ENCODE results near the gene DCLK2. TPM values are rescaled to one million over a fixed set of nuclear protein-coding genes. Genes with fewer than 3 reads are reported as not detected.
"Not testable (repeated sequence)": the region's sequence is repeated elsewhere in the genome, so short reads cannot be mapped to it uniquely, and the experiment has no call there.

The DCLK2 gene
- total RNA-seq, 1 donor from 2014 or later = 0.21 TPM

- H3K27me3 Mint-ChIP-seq (ENCODE audit: low read depth) = peaks cover 7% of the 10 kb centered on the region
- H3K27ac Mint-ChIP-seq = no peak overlapping the region
- H3K4me3 Mint-ChIP-seq (ENCODE audit: low read depth) = no peak overlapping the region
- no peaks in the 10 kb centered on the region for H3K36me3 Mint-ChIP-seq (ENCODE audit: low read depth)
- DNase-seq (ENCODE audit: low spot score) = no peak
- no peaks in the 10 kb centered on the region for H3K9me3 Mint-ChIP-seq
- H3K4me1 Mint-ChIP-seq (ENCODE audit: low read depth) = no peaks in the 10 kb centered on the region
- intact Hi-C loops (cut with micrococcal nuclease) = no loop called here
These were observed 95.7 kb downstream of the DCLK2 start for GRCh38 chr4:150173982-150174398.

GRCh38 chr4:150176547-150176946, 98.3 kb downstream of the DCLK2 start:
- H3K27me3 Mint-ChIP-seq (ENCODE audit: low read depth) = peaks cover 11% of the 10 kb centered on the region
- no peaks in the 10 kb centered on the region for H3K4me1 Mint-ChIP-seq (ENCODE audit: low read depth)
- no peak overlapping the region for H3K4me3 Mint-ChIP-seq (ENCODE audit: low read depth)
- DNase-seq (ENCODE audit: low spot score) = no peak
- no peaks in the 10 kb centered on the region for H3K9me3 Mint-ChIP-seq
- no peak overlapping the region for H3K27ac Mint-ChIP-seq
- intact Hi-C loops (cut with micrococcal nuclease) = no loop called here
- no peaks in the 10 kb centered on the region for H3K36me3 Mint-ChIP-seq (ENCODE audit: low read depth)

DNA sequence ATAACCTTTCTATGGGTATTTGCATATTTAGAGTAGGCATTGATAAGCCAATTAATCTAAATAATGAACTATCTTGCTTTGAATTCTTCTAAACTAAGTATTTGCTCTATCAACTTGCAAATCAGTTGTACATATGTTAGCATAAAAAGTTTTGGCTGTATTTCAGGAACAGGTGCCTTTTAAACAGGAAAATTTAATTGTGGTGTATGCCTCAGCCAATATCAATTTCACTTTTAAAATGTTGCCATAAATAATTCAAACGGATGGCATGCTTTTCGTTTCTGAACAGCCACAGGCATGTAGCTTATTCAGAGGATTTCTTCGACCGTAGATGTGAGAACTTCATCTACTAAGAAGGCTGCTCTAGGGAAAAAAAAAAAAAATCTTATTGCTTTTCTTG, 99.9 kb downstream of the DCLK2 start:
- Mint-ChIP-seq H3K4me3 (ENCODE audit: low read depth) (no peak overlapping the region), H3K27ac (no peak overlapping the region), H3K36me3 (ENCODE audit: low read depth) (no peaks in the 10 kb centered on the region), H3K4me1 (ENCODE audit: low read depth) (no peaks in the 10 kb centered on the region), H3K9me3 (no peaks in the 10 kb centered on the region), H3K27me3 (ENCODE audit: low read depth) (peaks cover 11% of the 10 kb centered on the region)
- intact Hi-C loops (cut with micrococcal nuclease) = no loop called here
- DNase-seq (ENCODE audit: low spot score) = no peak

DNA sequence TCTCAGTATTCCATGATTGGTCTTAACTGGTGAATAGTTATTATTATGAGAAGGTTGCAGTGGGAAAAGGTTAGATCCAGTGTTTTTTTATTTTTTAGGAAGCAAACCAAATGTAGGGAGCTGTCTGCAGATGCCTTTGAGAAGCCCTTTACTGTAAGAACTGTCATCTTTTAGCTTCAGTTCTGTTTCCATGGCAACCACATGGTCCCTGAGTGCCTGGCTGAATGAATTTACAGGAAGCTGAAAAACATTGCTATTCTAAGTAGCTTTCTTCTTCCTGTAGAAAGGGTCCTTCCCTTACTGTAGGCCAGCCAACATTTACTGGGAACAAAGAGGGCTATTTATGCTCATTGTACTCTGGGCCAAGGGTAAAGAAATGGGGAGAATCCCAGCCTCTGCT, 103.3 kb downstream of the DCLK2 start:
- Mint-ChIP-seq H3K36me3 (ENCODE audit: low read depth) (no peaks in the 10 kb centered on the region), H3K4me1 (ENCODE audit: low read depth) (no peaks in the 10 kb centered on the region), H3K27ac (no peak overlapping the region), H3K4me3 (ENCODE audit: low read depth) (no peak overlapping the region), H3K9me3 (no peaks in the 10 kb centered on the region), H3K27me3 (ENCODE audit: low read depth) (peaks cover 11% of the 10 kb centered on the region)
- intact Hi-C loops (cut with micrococcal nuclease) = no loop called here
- no peak for DNase-seq (ENCODE audit: low spot score)

DNA sequence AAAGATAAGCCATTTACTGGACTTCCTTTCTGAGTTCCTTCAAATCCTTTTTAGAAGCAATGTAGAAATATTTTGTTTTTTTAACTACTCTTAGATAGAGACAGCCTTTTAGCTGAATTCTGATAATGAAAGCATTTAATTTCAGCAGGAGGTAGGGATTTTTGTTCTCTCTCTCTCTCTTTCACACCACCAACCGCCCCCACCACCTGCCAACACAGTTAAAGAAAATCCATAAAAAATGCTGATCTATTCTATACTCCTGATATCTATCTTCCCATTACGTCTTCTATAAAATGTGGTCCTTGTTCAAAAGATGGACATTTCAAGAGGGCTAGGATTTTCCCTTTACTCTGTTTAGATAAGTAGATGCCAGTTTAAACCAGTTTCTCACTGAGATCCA, 104.5 kb downstream of the DCLK2 start:
- no peak overlapping the region for H3K27ac Mint-ChIP-seq
- peaks cover 7% of the 10 kb centered on the region for H3K27me3 Mint-ChIP-seq (ENCODE audit: low read depth)
- no peaks in the 10 kb centered on the region for H3K4me1 Mint-ChIP-seq (ENCODE audit: low read depth)
- no peak overlapping the region for H3K4me3 Mint-ChIP-seq (ENCODE audit: low read depth)
- no peaks in the 10 kb centered on the region for H3K36me3 Mint-ChIP-seq (ENCODE audit: low read depth)
- no peaks in the 10 kb centered on the region for H3K9me3 Mint-ChIP-seq
- DNase-seq (ENCODE audit: low spot score) = no peak
- intact Hi-C loops (cut with micrococcal nuclease) = no loop called here

DNA sequence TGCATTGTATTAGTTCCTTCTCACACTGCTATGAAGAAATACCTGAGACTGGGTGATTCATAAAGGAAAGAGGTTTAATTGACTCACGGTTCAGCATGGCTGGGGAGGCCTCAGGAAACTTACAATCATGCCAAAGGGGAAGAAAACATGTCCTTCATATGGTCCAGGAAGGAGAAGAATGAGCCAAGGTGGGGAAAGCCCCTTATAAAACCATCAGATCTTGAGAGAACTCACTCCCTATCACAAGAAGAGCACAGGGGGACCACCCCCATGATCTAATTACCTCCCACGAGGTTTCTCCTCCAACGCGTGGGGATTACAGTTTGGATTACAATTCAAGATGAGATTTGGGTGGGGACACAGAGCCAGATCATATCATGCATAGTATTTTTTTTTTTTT, 106.8 kb downstream of the DCLK2 start:
- H3K27ac Mint-ChIP-seq; H3K27me3 Mint-ChIP-seq (ENCODE audit: low read depth); H3K4me3 Mint-ChIP-seq (ENCODE audit: low read depth); H3K4me1 Mint-ChIP-seq (ENCODE audit: low read depth); DNase-seq (ENCODE audit: low spot score); H3K36me3 Mint-ChIP-seq (ENCODE audit: low read depth); H3K9me3 Mint-ChIP-seq; intact Hi-C loops (cut with micrococcal nuclease): not testable (repeated sequence)

DNA sequence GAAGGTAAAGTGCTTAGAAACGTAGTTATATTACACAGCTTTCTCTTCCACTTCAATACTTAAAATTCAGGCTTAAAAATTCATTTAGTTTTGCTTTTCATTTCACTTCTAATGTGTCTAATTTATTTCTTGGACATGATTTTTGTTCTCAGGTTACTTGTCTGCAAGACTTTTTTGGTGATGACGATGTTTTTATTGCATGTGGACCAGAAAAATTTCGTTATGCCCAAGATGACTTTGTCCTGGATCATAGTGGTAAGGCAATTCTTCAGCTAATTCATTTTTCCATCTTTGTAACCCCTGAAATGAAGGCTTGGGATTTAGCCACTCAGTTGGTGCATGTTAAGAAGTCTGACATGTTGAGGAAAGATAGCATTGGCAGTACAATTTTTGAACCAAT, 114.7 kb downstream of the DCLK2 start:
- H3K9me3 Mint-ChIP-seq = no peaks in the 10 kb centered on the region
- H3K36me3 Mint-ChIP-seq (ENCODE audit: low read depth) = no peaks in the 10 kb centered on the region

GRCh38 chr4:150197256-150197655, 119.0 kb downstream of the DCLK2 start:
- H3K4me1 Mint-ChIP-seq (ENCODE audit: low read depth); H3K36me3 Mint-ChIP-seq (ENCODE audit: low read depth); DNase-seq (ENCODE audit: low spot score); H3K27ac Mint-ChIP-seq; H3K27me3 Mint-ChIP-seq (ENCODE audit: low read depth); intact Hi-C loops (cut with micrococcal nuclease); H3K9me3 Mint-ChIP-seq; H3K4me3 Mint-ChIP-seq (ENCODE audit: low read depth): not testable (repeated sequence)

More for the DNA sequence above, 114.7 kb downstream of the DCLK2 start:
- H3K27me3 Mint-ChIP-seq (ENCODE audit: low read depth) = no peaks in the 10 kb centered on the region
- H3K27ac Mint-ChIP-seq = no peak overlapping the region
- intact Hi-C loops (cut with micrococcal nuclease) = no loop called here
- H3K4me3 Mint-ChIP-seq (ENCODE audit: low read depth) = no peak overlapping the region
- H3K4me1 Mint-ChIP-seq (ENCODE audit: low read depth) = no peaks in the 10 kb centered on the region
- no peak for DNase-seq (ENCODE audit: low spot score)

DNA sequence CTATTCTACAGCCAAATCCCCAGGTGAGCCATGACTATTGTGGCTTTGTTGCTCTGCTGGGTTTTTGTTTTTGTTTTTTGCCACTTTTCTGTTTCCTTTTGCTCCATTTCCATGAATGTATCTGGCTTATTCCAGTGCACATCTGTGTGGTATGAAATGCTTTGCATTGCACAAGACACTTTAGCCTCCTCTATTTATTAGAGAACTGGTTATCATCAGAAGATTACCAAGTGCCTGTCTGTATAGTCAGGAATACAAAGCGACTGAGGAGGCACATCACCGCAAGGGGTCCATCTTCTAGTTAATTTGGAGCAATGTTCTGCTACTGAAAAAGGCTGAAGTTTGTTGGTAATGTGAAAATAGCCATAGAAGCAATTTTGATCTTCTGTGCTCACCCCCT, 120.8 kb downstream of the DCLK2 start:
- DNase-seq (ENCODE audit: low spot score) = no peak
- Mint-ChIP-seq H3K9me3 (no peaks in the 10 kb centered on the region), H3K36me3 (ENCODE audit: low read depth) (no peaks in the 10 kb centered on the region), H3K4me1 (ENCODE audit: low read depth) (no peaks in the 10 kb centered on the region), H3K4me3 (ENCODE audit: low read depth) (no peak overlapping the region), H3K27ac (no peak overlapping the region), H3K27me3 (ENCODE audit: low read depth) (peaks cover 9% of the 10 kb centered on the region)
- intact Hi-C loops (cut with micrococcal nuclease) = no loop called here

GRCh38 chr4:150205016-150205415, 126.8 kb downstream of the DCLK2 start:
- no peak for DNase-seq (ENCODE audit: low spot score)
- Mint-ChIP-seq H3K36me3 (ENCODE audit: low read depth) (no peaks in the 10 kb centered on the region), H3K4me1 (ENCODE audit: low read depth) (no peaks in the 10 kb centered on the region), H3K4me3 (ENCODE audit: low read depth) (no peak overlapping the region), H3K9me3 (no peaks in the 10 kb centered on the region), H3K27me3 (ENCODE audit: low read depth) (peaks cover 11% of the 10 kb centered on the region), H3K27ac (no peak overlapping the region)
- intact Hi-C loops (cut with micrococcal nuclease) = no loop called here

DNA sequence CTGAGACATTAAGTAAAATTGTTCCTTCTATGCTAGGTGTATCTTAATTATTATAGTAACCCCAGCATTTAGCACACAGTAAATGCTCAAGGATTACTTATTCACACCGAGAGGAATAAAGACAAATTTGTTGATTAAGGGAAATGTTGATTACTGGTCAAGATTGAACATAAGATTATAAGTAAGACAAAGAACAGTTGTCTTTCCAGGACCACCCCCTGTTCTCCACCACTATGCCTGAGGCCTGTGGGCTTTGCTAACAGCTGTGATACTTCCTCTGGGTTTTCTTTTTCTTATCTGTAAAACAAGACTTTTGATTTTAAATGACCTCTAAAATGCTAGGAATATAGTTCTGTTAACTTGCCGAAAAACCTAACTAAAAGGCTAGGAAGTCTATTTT, 128.0 kb downstream of the DCLK2 start:
- H3K27me3 Mint-ChIP-seq (ENCODE audit: low read depth) = peaks cover 11% of the 10 kb centered on the region
- H3K27ac Mint-ChIP-seq = no peak overlapping the region
- no peaks in the 10 kb centered on the region for H3K36me3 Mint-ChIP-seq (ENCODE audit: low read depth)
- no peak for DNase-seq (ENCODE audit: low spot score)
- no peak overlapping the region for H3K4me3 Mint-ChIP-seq (ENCODE audit: low read depth)
- H3K4me1 Mint-ChIP-seq (ENCODE audit: low read depth) = no peaks in the 10 kb centered on the region
- H3K9me3 Mint-ChIP-seq = no peaks in the 10 kb centered on the region
- intact Hi-C loops (cut with micrococcal nuclease) = no loop called here

- Mint-ChIP-seq H3K4me1 (ENCODE audit: low read depth) (no peaks in the 10 kb centered on the region), H3K27me3 (ENCODE audit: low read depth) (peaks cover 10% of the 10 kb centered on the region), H3K9me3 (no peaks in the 10 kb centered on the region), H3K27ac (no peak overlapping the region), H3K36me3 (ENCODE audit: low read depth) (no peaks in the 10 kb centered on the region), H3K4me3 (ENCODE audit: low read depth) (no peak overlapping the region)
- intact Hi-C loops (cut with micrococcal nuclease) = no loop called here
- no peak for DNase-seq (ENCODE audit: low spot score)
These were observed 128.7 kb downstream of the DCLK2 start for GRCh38 chr4:150206954-150207353.

DNA sequence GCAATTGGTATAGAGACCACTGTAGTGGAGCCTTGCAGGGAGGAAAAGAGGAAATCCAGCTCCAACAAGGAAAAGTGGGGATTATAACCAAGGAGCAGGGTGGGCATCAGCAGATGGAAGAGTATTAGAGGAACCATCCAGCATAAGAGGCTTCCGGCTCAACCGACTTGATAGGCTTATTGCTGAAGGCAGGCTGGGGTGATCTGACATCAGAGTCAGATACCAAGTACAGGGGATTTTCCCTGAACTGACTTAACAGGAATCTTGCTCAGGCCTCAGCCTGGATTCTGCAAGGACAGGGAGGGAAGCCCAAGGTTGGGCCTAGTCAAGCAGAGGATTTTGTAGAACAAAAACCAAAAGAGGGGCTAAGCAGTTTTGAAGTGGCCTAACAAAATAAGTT, 129.6 kb downstream of the DCLK2 start:
- Mint-ChIP-seq H3K4me3 (ENCODE audit: low read depth) (no peak overlapping the region), H3K27me3 (ENCODE audit: low read depth) (peaks cover 13% of the 10 kb centered on the region), H3K9me3 (no peaks in the 10 kb centered on the region), H3K27ac (no peak overlapping the region), H3K36me3 (ENCODE audit: low read depth) (no peaks in the 10 kb centered on the region), H3K4me1 (ENCODE audit: low read depth) (no peaks in the 10 kb centered on the region)
- intact Hi-C loops (cut with micrococcal nuclease) = no loop called here
- no peak for DNase-seq (ENCODE audit: low spot score)

GRCh38 chr4:150209140-150209829, 131.0 kb downstream of the DCLK2 start:
- no peaks in the 10 kb centered on the region for H3K9me3 Mint-ChIP-seq
- no peak for DNase-seq (ENCODE audit: low spot score)
- intact Hi-C loops (cut with micrococcal nuclease) = no loop called here
- no peaks in the 10 kb centered on the region for H3K36me3 Mint-ChIP-seq (ENCODE audit: low read depth)
- H3K27ac Mint-ChIP-seq = no peak overlapping the region
- H3K4me3 Mint-ChIP-seq (ENCODE audit: low read depth) = no peak overlapping the region
- H3K27me3 Mint-ChIP-seq (ENCODE audit: low read depth) = peaks cover 6% of the 10 kb centered on the region
- H3K4me1 Mint-ChIP-seq (ENCODE audit: low read depth) = no peaks in the 10 kb centered on the region

Data from activated T-helper 2 cell treated with anti-CD3 and anti-CD28 coated beads, Interferon-gamma antibody, Interleukin-2, Interleukin-4, amounts not matched to agents 10 μg/mL and 5 μg/mL and 100 μg/mL, durations not matched to agents 14 hours and 24 hours and 36 hours (primary cell).